Fibroblast of pulmonary artery (primary cell): ENCODE measurements around the gene RAB40C.

Source experiments
- DNase-seq: peaks from one replicate; pipeline ENCODE4 v3.0.0-alpha.2; 2010; ENCODE audit warnings: low read depth
- H3K4me3 ChIP-seq: replicated peaks from 2 replicates; pipeline ENCODE4 v1.5.1; 2011; ENCODE audit warnings: low read depth, mild to moderate bottlenecking, control low read depth, low read length, moderate library complexity
- TF ChIP-seq, protein P1 (sequence below): IDR thresholded peaks from 2 replicates; pipeline ENCODE4 v1.5.1; 2011; ENCODE audit warnings: mild to moderate bottlenecking, control low read depth, low read length, inconsistent platforms; ENCODE audit errors: missing control alignments

The RAB40C gene

DNA sequence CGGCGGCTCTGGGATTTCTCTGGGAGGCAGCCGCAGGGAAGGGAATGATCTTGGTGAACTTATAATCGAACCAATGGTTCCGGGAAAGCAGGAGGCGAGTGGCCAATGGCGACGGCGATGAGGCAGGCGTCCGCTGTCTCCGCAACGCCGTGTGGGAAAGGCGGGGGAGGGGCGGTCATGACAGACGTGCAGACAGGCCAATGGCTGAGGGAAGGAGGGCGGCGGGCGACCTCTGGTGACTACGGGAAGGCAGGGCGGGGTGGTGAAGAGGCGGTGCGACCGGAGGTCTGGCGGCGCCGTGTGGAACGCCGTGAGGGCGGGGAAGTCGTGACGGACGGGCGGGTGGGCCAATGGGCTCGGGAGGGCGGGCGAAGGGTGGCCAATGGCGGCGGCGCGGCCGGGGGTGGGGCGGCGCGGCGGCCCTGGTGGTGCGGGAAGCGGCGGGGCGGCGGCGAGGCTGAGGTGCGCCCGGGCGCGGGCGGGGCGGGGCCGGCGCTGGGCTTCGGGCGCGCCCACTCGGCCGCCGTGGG, at the start of gene RAB40C:
TSS of gene RAB40C (plus strand) at position 409 of the 530 bp plus-strand sequence. CDS start 226 bp downstream, outside the sequence.
- TF ChIP-seq, protein P1, sequence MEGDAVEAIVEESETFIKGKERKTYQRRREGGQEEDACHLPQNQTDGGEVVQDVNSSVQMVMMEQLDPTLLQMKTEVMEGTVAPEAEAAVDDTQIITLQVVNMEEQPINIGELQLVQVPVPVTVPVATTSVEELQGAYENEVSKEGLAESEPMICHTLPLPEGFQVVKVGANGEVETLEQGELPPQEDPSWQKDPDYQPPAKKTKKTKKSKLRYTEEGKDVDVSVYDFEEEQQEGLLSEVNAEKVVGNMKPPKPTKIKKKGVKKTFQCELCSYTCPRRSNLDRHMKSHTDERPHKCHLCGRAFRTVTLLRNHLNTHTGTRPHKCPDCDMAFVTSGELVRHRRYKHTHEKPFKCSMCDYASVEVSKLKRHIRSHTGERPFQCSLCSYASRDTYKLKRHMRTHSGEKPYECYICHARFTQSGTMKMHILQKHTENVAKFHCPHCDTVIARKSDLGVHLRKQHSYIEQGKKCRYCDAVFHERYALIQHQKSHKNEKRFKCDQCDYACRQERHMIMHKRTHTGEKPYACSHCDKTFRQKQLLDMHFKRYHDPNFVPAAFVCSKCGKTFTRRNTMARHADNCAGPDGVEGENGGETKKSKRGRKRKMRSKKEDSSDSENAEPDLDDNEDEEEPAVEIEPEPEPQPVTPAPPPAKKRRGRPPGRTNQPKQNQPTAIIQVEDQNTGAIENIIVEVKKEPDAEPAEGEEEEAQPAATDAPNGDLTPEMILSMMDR, result no peak
- peak; percentile 99 for DNase-seq
- H3K4me3 ChIP-seq, result peak within 1 kb of the TSS; percentile 83

DNA sequence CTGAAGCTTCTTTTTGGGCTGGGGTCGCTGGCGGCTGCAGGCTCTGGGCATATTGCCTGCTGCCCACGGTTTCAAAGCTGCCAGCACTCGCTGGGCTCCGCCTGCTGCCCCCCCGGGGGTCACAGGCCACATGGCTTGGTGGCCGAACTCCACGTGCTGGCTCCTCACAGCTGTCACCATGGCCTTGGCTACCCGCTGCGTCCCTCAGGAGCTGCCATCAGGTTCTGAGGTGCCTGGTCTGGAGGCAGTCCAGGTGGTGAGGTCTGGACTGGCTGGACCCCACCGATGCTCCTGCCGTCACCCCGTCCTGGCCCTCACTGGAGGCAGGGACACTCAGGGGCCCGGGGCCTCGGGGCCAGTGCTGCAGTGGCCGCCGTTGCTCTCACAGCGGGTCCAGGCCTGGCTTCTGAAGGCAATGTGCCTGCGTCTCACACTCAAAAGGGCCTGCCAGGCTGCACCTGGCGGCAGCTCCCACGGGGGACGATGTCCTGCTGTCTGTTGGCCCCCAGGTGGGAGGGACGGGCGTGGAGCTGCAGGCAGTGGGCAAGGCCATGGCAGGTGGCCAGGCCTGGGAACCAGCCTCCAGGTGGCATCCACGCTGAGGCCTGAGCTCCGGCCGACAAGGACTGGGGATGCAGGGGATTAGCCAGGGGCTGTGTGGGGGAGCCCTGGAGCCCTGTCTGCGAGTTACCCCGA, 49.1 kb upstream of the RAB40C start:
- H3K4me3 ChIP-seq, result no peak overlapping the region
- TF ChIP-seq, protein P1, result no peak
- no peak for DNase-seq

DNA sequence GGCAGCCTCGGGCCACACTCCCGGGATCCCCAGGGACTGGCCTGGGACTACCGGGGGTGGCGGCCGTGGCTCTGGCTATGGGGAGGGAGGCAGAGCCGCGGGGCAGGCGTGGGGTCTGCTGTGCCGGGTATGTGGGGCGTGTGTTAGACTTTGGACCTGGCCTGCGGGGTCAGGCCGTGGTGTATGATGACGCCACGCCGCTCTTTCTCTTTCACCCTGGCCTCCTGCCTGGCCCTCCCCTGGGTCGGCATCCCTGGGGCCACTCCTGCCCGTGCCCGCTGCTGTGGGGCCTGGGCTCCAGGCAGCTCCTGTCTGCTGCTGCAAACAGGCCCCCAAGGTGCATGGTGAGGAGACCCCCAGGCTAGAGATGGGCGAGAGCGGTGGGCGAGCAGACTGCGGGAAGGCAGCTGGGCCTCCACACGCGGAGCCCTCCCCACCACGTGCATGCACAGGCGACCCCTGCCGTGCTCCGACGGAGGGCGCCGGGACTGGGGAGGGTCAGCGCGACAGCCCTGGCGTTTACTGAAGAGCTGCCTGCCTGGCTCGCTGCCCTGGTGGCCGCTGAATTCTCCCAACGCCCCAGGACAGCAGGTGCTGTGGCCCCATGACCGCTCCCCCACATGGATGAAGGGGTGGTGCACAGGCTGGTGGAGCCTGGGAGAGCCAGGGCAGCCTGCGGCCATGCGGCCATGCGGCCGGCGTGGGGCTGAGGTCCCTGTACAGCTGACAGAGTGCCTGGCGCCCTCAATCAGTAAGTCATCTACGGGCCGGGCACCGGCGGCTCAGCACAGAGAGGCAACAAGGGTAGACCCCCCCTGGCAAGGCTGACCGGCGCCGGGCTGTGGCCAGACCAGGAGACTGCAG, 46.3 kb upstream of the RAB40C start:
- DNase-seq, result no peak
- TF ChIP-seq, protein P1, result no peak
- H3K4me3 ChIP-seq, result no peak overlapping the region

- H3K4me3 ChIP-seq, result no peak overlapping the region
- DNase-seq, result no peak
- TF ChIP-seq, protein P1, result no peak
Measured at GRCh38 chr16:544517-544916, 45.3 kb upstream of the RAB40C start.

GRCh38 chr16:546909-547770, 42.7 kb upstream of the RAB40C start:
- no peak overlapping the region for H3K4me3 ChIP-seq
- no peak for DNase-seq
- TF ChIP-seq, protein P1, result peak; percentile 26

DNA sequence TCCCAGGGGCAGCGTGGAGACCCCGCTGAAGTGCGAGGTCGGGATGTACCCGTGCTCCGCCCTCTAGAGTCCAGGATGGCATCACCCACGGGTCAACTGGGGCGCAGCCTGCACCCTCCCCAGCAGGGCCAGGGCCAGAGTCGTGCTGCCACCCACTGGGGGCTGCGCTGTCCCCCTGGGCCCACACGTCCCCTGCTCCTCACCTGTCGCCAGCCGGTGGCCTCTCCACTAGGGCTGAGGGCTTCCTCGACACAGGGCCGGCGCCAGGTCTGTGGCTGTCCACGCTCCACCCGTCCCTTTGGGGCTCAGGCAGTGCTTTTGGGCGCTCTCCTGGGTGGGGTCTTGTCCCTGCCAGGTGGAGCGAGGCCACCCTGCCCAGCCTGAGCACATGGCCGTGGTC, 41.3 kb upstream of the RAB40C start:
- no peak overlapping the region for H3K4me3 ChIP-seq
- TF ChIP-seq, protein P1, result no peak
- no peak for DNase-seq
